NCI-H1436 treated with DMSO at 0.1 percent for 48 hours (cell line): Measurements from ENCODE around the gene ZNF546.

Source experiments
- DNase-seq: peaks from one replicate; lab custom pipeline; 2025; lab: John Stamatoyannopoulos, UW

The ZNF546 gene

GRCh38 chr19:40055832-40056504, 59.1 kb downstream of the ZNF546 start, which contains the start of gene ZNF780B:
Gene ZNF780B, minus strand, starts transcription at chr19:40056231. Its CDS starts 5,899 bp downstream, at chr19:40050332.
- peak; percentile 23 for DNase-seq

GRCh38 chr19:40056505-40056904, 59.6 kb downstream of the ZNF546 start:
- no peak for DNase-seq

- no peak for DNase-seq
Observed at GRCh38 chr19:40057166-40057565, 60.3 kb downstream of the ZNF546 start.

- DNase-seq: no peak
Observed at GRCh38 chr19:40059624-40060023, 62.8 kb downstream of the ZNF546 start.

GRCh38 chr19:40070058-40070457, 73.2 kb downstream of the ZNF546 start:
- no peak for DNase-seq
